Measurements from ENCODE around the gene PITX3.
"Not testable (repeated sequence)": the region's sequence is repeated elsewhere in the genome, so short reads cannot be mapped to it uniquely, and the experiment has no call there.

PITX3 gene

DNA sequence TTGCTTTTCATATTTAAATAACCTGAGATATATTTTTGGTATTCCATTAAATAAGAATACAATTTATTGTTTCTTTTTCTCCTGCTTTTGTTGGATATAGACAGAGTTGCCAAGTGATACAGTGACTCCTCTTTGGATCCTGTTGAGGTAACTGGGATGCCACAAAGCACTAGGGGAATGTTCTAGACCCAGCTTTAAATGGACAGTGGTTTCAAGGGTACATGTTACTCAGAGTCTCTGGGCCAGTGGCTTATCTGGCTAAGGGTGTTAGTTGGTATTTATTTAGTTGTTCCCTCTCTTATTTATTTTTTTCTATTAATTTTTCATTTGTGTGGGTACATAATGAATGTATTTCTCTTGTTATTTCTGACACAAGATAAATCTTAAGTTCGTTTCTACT is 13.1 kb upstream of the PITX3 start:
- TF ChIP-seq, protein P1, sequence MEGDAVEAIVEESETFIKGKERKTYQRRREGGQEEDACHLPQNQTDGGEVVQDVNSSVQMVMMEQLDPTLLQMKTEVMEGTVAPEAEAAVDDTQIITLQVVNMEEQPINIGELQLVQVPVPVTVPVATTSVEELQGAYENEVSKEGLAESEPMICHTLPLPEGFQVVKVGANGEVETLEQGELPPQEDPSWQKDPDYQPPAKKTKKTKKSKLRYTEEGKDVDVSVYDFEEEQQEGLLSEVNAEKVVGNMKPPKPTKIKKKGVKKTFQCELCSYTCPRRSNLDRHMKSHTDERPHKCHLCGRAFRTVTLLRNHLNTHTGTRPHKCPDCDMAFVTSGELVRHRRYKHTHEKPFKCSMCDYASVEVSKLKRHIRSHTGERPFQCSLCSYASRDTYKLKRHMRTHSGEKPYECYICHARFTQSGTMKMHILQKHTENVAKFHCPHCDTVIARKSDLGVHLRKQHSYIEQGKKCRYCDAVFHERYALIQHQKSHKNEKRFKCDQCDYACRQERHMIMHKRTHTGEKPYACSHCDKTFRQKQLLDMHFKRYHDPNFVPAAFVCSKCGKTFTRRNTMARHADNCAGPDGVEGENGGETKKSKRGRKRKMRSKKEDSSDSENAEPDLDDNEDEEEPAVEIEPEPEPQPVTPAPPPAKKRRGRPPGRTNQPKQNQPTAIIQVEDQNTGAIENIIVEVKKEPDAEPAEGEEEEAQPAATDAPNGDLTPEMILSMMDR (IDR thresholded peaks at IDR 0.05; ENCODE audit: insufficient read depth, low read length, missing control alignments) = no peak
- ChIA-PET CTCF (interaction anchor here (0.7 to 2.3 kb wide), 4 partner anchors 12 to 97 kb away, joined by 3 to 12 read pairs (median 3); no protein-coding TSS in a partner anchor), POLR2A (interaction anchor here (0.5 to 0.8 kb wide), 2 partner anchors 9 to 178 kb away, joined by 3 to 4 read pairs; partner anchors contain the start of genes CUEDC2 and GBF1)
- DNase-seq (ENCODE audit: low read depth, low spot score) = no peak
- no peak overlapping the region for H3K4me3 ChIP-seq (ENCODE audit: low read depth, low read length)

DNA sequence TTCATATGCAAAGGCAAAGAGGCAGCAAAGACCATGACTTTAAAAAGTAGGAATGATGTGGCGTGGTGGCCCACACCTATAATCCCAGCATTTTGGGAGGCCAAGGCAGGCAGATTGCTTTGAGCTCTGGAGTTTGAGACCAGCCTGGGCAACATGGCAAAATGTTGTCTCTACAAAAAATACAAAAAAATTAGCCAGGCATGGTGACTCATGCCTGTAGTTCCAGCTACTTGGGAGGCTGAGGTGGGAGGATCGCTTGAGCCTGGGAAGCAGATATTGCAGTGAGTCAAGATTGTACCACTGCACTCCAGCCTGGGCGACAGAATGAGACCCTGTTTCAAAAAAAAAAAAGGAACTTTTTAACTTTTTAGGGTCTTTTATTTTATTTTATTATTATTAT is 11.2 kb upstream of the PITX3 start:
- DNase-seq (ENCODE audit: low read depth, low spot score); H3K4me3 ChIP-seq (ENCODE audit: low read depth, low read length); POLR2A ChIA-PET: not testable (repeated sequence)
- CTCF ChIA-PET = interaction anchor here (0.7 to 2.3 kb wide), 5 partner anchors 9 to 147 kb away, joined by 3 to 12 read pairs (median 4); no protein-coding TSS in a partner anchor

DNA sequence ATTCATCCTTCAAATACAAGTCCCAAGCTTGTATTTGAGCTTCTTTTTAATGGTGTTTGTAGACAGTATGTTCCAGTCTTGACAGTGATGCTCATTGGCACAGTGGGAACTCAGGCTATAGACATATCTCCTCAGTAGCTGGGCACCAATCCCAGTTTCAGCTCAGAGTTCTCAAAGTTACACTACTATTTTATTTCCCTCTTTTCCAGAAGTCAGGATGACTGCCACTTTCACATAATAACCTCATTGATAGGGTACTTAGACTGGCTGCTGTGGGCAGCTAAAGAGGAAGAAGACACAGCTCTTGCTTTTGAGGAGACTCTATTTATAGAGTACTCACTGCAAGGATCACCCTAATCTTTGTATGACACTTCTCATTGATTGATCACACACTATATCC is 6.4 kb upstream of the PITX3 start:
- DNase-seq (ENCODE audit: low read depth, low spot score) = no peak
- POLR2A ChIA-PET = no interaction called here
- CTCF ChIA-PET = interaction anchor here (0.6 to 2.0 kb wide), 5 partner anchors 18 to 106 kb away, joined by 3 to 11 read pairs (median 5); no protein-coding TSS in a partner anchor
- TF ChIP-seq, protein P1 (IDR thresholded peaks at IDR 0.05; ENCODE audit: insufficient read depth, low read length, missing control alignments) = no peak
- no peak overlapping the region for H3K4me3 ChIP-seq (ENCODE audit: low read depth, low read length)

DNA sequence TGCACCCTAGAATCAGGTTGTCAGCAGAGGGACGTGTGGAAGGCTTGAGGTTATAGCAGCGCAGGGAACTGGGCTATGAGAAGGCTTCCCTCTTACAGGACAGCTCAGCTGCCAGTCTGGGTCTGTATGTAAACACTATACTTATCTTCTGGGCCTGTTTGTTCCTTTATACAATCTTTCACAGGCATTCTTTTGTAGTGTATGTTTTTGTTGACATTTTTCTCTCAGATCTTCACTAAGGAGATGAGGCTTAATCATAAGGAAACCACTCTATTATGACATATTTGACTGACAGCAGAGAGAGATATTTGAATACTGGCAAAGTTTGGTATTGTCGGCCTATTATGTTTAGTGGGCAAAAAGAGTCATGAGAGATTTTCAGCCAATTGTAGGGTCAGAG is 4.9 kb upstream of the PITX3 start:
- no peak for DNase-seq (ENCODE audit: low read depth, low spot score)
- ChIA-PET POLR2A (interaction anchor here (1.3 to 1.6 kb wide), 2 partner anchors 22 to 97 kb away, joined by 4 to 8 read pairs; no protein-coding TSS in a partner anchor), CTCF (interaction anchor here (0.6 to 2.0 kb wide), 6 partner anchors 10 to 164 kb away, joined by 3 to 17 read pairs (median 4); no protein-coding TSS in a partner anchor)
- H3K4me3 ChIP-seq (ENCODE audit: low read depth, low read length) = peak overlapping the region; percentile 98
- TF ChIP-seq, protein P1 (IDR thresholded peaks at IDR 0.05; ENCODE audit: insufficient read depth, low read length, missing control alignments) = no peak

DNA sequence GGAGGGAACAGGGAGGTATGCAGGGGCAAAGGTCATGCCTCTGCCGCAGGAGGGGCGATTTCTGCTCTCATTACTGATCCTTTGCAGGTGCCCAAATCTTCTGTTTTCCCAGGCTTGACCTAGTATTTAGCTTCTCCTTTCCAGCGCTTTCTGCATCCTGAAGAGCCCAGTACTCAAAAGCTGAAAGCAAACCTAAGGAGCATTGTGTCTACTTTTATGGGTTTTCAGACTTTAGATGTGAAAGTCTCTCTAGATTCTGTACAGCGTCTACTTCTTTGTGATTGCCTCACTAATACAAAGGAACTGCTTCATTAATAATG is 4.6 kb upstream of the PITX3 start:
- DNase-seq (ENCODE audit: low read depth, low spot score) = no peak
- ChIA-PET POLR2A (interaction anchor here (0.7 to 1.6 kb wide), 6 partner anchors 8 to 110 kb away, joined by 3 to 8 read pairs (median 4); no protein-coding TSS in a partner anchor), CTCF (interaction anchor here (0.6 to 2.0 kb wide), 9 partner anchors 10 to 164 kb away, joined by 3 to 17 read pairs (median 5); no protein-coding TSS in a partner anchor)
- H3K4me3 ChIP-seq (ENCODE audit: low read depth, low read length) = peak overlapping the region; percentile 98
- TF ChIP-seq, protein P1 (IDR thresholded peaks at IDR 0.05; ENCODE audit: insufficient read depth, low read length, missing control alignments) = no peak

DNA sequence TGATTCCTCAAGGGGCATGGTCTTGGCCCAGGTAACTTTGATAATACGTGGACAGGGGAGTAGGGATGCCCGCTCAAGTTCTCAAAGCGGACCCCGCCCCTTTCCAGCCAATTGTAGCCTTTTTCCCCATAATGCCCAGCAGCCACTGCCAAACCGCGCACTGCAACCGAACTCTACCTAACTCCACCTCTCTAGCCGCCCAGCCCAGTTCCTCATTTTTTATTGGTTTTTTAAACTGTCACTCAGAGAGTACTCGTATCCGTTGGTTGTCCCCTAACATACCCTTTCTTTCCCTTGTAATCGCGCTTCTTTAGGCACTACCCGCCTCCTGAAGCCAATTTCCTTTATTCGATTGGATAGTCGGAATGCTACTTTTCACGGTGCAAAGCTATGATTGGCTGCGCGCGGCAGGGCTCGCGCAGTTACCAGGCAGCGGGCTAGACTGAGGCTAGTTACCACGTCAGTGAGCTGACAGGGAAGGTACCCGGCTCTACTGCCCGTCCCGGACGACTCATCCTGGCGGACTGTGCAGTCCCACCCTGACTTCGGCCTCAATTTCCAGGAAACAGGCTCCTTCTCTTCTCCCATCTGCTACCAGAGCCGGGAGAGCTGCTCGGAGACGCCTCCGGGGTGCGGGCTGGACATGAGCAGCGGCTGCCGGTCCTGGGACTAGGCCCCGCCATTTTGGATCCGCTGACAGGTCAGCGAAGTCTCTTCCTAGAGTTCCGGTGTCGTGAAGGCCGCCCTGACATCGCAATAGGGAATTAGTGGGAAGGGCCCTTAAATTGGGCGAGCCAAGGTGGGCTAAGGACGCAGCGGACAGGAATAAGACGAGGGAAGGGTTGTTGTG is 4.0 kb upstream of the PITX3 start, which contains the start of gene GBF1:
Gene GBF1 (plus strand): TSS at position 451 of the 850 bp plus-strand sequence. CDS start 13,407 bp downstream, outside the sequence.
- peak within 1 kb of the TSS; percentile 98 for H3K4me3 ChIP-seq (ENCODE audit: low read depth, low read length)
- POLR2A ChIA-PET = interaction anchor here (0.7 to 1.6 kb wide), 8 partner anchors 9 to 110 kb away, joined by 3 to 8 read pairs (median 4); no protein-coding TSS in a partner anchor
- peak; percentile 99 for DNase-seq (ENCODE audit: low read depth, low spot score)
- CTCF ChIA-PET = interaction anchor here (1.0 to 2.6 kb wide), 9 partner anchors 9 to 154 kb away, joined by 3 to 24 read pairs (median 5); no protein-coding TSS in a partner anchor
- TF ChIP-seq, protein P1 (IDR thresholded peaks at IDR 0.05; ENCODE audit: insufficient read depth, low read length, missing control alignments) = no peak
